IPS-18c (cell line): ENCODE measurements around the gene NUMBL.

Experiments
- H3K4me3 ChIP-seq: 2 replicates; pipeline ENCODE4 v1.7.0; 2013; ENCODE audit warnings: low read depth, mild to moderate bottlenecking, low read length, moderate library complexity; ENCODE audit not compliant: insufficient read depth
- H3K9me3 ChIP-seq: one replicate; pipeline ENCODE4 v1.6.1; 2013; ENCODE audit warnings: mild to moderate bottlenecking, low read length, moderate library complexity; ENCODE audit not compliant: control insufficient read depth, insufficient read depth

The NUMBL gene

GRCh38 chr19:40717880-40718773, 27.7 kb upstream of the NUMBL start:
- Histone ChIP-seq H3K4me3 (peak overlapping the region; percentile 72), H3K9me3 (peaks cover 2% of the 10 kb centered on the region)

- Histone ChIP-seq H3K4me3 (peak overlapping the region; percentile 72), H3K9me3 (peaks cover 2% of the 10 kb centered on the region)
Observed at GRCh38 chr19:40717325-40717879, 27.0 kb upstream of the NUMBL start.

- Histone ChIP-seq H3K4me3 (peak within 1 kb of the TSS; percentile 72), H3K9me3 (no peaks in the 10 kb centered on the region)
Observed at GRCh38 chr19:40716482-40717324, 26.3 kb upstream of the NUMBL start, which contains the start of the genes COQ8B and ITPKC. COQ8B (minus strand) TSS chr19:40716886; CDS start chr19:40714632, 2,254 bp downstream. ITPKC (plus strand) TSS chr19:40717112; CDS start chr19:40717136, 24 bp downstream.

- peak overlapping the region; percentile 72 for H3K4me3 ChIP-seq
- no peaks in the 10 kb centered on the region for H3K9me3 ChIP-seq
Observed at GRCh38 chr19:40716031-40716481, 25.6 kb upstream of the NUMBL start.

- peak overlapping the region; percentile 72 for H3K4me3 ChIP-seq
- no peaks in the 10 kb centered on the region for H3K9me3 ChIP-seq
Observed at GRCh38 chr19:40714441-40715299, 24.2 kb upstream of the NUMBL start.

GRCh38 chr19:40713939-40714338, 23.5 kb upstream of the NUMBL start:
- Histone ChIP-seq H3K4me3 (no peak overlapping the region), H3K9me3 (no peaks in the 10 kb centered on the region)

- no peak overlapping the region for H3K4me3 ChIP-seq
- H3K9me3 ChIP-seq, result no peaks in the 10 kb centered on the region
Observed at GRCh38 chr19:40709817-40710216, 19.4 kb upstream of the NUMBL start.

GRCh38 chr19:40707615-40708014, 17.2 kb upstream of the NUMBL start:
- no peaks in the 10 kb centered on the region for H3K9me3 ChIP-seq
- no peak overlapping the region for H3K4me3 ChIP-seq

- Histone ChIP-seq H3K4me3 (no peak overlapping the region), H3K9me3 (no peaks in the 10 kb centered on the region)
Observed at GRCh38 chr19:40705950-40706619, 15.6 kb upstream of the NUMBL start.

GRCh38 chr19:40705362-40705651, 14.9 kb upstream of the NUMBL start:
- H3K9me3 ChIP-seq, result no peaks in the 10 kb centered on the region

GRCh38 chr19:40704491-40705361, 14.3 kb upstream of the NUMBL start:
- no peak overlapping the region for H3K4me3 ChIP-seq
- H3K9me3 ChIP-seq, result no peaks in the 10 kb centered on the region

More at GRCh38 chr19:40705362-40705651, 14.9 kb upstream of the NUMBL start:
- H3K4me3 ChIP-seq, result no peak overlapping the region

GRCh38 chr19:40703029-40703755, 12.7 kb upstream of the NUMBL start:
- no peaks in the 10 kb centered on the region for H3K9me3 ChIP-seq
- H3K4me3 ChIP-seq, result no peak overlapping the region

GRCh38 chr19:40702337-40703012, 12.0 kb upstream of the NUMBL start:
- Histone ChIP-seq H3K9me3 (no peaks in the 10 kb centered on the region), H3K4me3 (no peak overlapping the region)

GRCh38 chr19:40701758-40702157, 11.3 kb upstream of the NUMBL start:
- Histone ChIP-seq H3K4me3 (no peak overlapping the region), H3K9me3 (no peaks in the 10 kb centered on the region)
